Neutrophil (primary cell): Measurements from ENCODE around the gene C1QTNF5.
A peak's percentile ranks its signal among the peaks of the same experiment; 100 is the strongest.
"Not testable (repeated sequence)": the region's sequence is repeated elsewhere in the genome, so short reads cannot be mapped to it uniquely, and the experiment has no call there.

Experiments
- H3K27ac ChIP-seq: fragments of 200-600 bp; sonication (generic); 2 replicates; pipeline ENCODE4 v1.5.1; 2016; ENCODE audit warnings: mild to moderate bottlenecking, moderate library complexity
- H3K27me3 ChIP-seq: fragments of 200-600 bp; sonication (generic); 2 replicates; pipeline ENCODE4 v1.6.0; 2016; ENCODE audit warnings: mild to moderate bottlenecking
- H3K36me3 ChIP-seq: fragments of 200-600 bp; sonication (generic); 2 replicates; pipeline ENCODE4 v1.5.1; 2017
- H3K4me1 ChIP-seq, 2 experiments: fragments of 200-600 bp in 1 of 2; sonication (generic) in 1 of 2; 1 replicate in 1 of 2; 2 replicates in 1 of 2; pipeline versions ENCODE4 v1.5.1 to v1.6.1; 2013 to 2016; ENCODE audit warnings: low read depth in 1 of 2, low read length in 1 of 2, mild to moderate bottlenecking in 1 of 2, moderate library complexity in 1 of 2; ENCODE audit not compliant: control insufficient read depth in 1 of 2, insufficient read depth in 1 of 2
- H3K4me3 ChIP-seq, 2 experiments: fragments of 200-600 bp in 1 of 2; sonication (generic) in 1 of 2; 1 replicate in 1 of 2; 2 replicates in 1 of 2; pipeline ENCODE4 v1.5.1; 2013 to 2016; ENCODE audit warnings: low read depth in 1 of 2, low read length in 1 of 2, mild to moderate bottlenecking in 1 of 2, moderate library complexity in 1 of 2
- H3K9me3 ChIP-seq: fragments of 200-600 bp; sonication (generic); 2 replicates; pipeline ENCODE4 v1.5.1; 2016
- TF ChIP-seq, protein P1 (sequence below): fragments of 200-600 bp; sonication (generic); IDR thresholded peaks from 2 replicates; pipeline ENCODE4 v1.5.1; 2016; ENCODE audit warnings: antibody characterized with exemption

Gene C1QTNF5, protein sequence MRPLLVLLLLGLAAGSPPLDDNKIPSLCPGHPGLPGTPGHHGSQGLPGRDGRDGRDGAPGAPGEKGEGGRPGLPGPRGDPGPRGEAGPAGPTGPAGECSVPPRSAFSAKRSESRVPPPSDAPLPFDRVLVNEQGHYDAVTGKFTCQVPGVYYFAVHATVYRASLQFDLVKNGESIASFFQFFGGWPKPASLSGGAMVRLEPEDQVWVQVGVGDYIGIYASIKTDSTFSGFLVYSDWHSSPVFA

DNA sequence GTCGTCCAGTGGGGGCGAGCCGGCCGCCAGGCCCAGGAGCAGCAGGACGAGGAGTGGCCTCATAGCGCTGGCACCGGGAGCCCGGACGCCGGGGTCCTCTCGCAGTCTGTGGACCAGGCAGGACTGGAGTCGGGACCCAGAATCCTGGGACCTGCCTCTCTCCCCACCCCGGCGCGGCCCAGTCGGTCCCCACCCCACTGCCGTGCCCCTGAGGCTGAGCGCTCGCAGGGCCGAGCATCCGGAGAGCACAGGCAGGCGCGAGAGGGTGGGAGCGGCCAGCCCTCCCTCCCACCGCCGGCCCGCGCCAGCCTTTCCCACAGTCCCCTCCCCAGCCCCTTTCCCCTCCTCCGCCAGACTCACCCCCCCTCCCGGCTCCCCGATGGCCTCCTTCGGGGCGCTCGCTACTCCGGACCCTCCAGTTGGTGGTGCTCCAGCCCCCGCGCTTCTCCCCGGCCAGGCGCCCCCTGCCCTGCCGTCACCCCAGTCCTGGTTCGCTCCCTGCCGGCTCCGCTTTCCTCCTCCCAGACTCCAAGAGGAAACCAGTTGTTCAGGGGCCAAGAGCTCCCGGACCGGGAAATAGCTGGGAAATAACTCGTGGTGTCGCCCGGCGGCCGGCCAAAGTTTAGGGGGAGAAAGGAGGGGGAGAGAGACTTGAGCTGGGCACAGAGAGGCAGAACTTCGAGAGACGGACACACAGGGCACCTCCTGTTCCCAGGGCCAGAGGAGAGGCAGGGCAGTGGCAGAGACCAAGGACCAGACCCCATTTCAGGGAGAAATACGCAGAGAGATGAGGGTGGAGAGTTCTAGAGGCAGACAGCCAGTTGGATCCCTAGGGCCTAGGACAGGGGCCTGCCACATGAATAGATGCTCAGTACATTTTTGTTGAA lies at the start of gene C1QTNF5:
TSS of gene C1QTNF5 (minus strand) at position 549 of the 887 bp plus-strand sequence. CDS start at position 63, 486 bp downstream.
- H3K27ac ChIP-seq = no peak within 1 kb of the TSS
- no peaks in the 10 kb centered on the region for H3K9me3 ChIP-seq
- H3K4me1 ChIP-seq = peaks cover 14 to 25% of the 10 kb centered on the region in 2 experiments
- TF ChIP-seq, protein P1, sequence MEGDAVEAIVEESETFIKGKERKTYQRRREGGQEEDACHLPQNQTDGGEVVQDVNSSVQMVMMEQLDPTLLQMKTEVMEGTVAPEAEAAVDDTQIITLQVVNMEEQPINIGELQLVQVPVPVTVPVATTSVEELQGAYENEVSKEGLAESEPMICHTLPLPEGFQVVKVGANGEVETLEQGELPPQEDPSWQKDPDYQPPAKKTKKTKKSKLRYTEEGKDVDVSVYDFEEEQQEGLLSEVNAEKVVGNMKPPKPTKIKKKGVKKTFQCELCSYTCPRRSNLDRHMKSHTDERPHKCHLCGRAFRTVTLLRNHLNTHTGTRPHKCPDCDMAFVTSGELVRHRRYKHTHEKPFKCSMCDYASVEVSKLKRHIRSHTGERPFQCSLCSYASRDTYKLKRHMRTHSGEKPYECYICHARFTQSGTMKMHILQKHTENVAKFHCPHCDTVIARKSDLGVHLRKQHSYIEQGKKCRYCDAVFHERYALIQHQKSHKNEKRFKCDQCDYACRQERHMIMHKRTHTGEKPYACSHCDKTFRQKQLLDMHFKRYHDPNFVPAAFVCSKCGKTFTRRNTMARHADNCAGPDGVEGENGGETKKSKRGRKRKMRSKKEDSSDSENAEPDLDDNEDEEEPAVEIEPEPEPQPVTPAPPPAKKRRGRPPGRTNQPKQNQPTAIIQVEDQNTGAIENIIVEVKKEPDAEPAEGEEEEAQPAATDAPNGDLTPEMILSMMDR = no peak
- H3K27me3 ChIP-seq = peaks cover 73% of the 10 kb centered on the region
- peak within 1 kb of the TSS; percentile 17 to 29 for H3K4me3 ChIP-seq
- no peaks in the 10 kb centered on the region for H3K36me3 ChIP-seq

DNA sequence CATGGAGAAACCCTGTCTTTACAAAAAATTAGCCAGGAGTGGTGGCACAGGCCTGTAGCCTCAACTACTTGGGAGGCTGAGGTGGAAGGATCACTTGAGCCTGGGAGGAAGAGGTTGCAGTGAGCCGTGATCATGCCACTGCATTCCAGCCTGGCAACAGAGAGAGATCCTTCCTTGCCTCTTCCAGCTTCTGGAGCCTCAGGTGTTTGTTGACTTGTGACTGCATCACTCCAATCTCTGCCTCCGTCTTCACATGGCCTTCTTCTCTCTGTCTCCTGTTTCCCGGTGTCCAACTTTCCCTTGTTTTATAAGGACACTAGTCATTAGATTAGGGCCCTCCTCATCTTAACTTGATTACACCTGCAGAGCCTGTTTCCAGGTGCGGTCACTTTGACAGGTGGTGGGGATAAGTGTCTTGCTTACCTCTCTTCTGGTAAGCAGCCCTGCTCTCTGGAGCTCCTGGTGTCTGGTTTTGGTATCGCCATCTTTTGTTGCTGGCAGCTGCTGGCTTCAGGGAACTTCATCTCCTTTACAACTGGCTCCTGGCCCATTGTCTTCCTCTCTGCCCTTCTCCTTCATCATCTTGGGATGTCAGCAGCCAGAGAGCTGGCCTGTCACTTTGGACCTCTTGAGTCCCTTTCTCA lies 49.0 kb upstream of the C1QTNF5 start:
- H3K36me3 ChIP-seq = no peaks in the 10 kb centered on the region
- TF ChIP-seq, protein P1 = no peak

DNA sequence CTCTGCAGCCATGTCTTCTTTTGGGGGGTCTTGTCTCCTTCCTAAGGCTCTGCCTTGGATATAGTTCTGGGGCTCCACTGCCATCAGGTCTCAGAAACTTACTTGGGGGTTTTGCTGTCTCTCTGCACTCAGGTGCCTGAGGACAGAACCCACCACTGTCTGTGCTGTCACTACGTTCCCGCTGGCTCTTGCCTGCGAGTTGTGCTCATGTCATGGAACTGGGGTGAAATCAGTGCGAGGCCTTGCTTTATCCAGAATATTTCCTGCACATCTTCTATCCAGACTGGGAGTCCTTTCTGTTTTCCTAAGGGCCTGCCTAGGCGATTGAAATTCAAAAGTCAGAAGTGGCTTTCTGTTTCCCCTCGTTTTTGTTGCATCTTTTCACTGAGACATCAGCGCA lies 47.4 kb upstream of the C1QTNF5 start:
- TF ChIP-seq, protein P1 = no peak
- no peaks in the 10 kb centered on the region for H3K4me1 ChIP-seq
- H3K9me3 ChIP-seq = no peaks in the 10 kb centered on the region
- H3K27me3 ChIP-seq = peaks cover 38% of the 10 kb centered on the region
- no peak overlapping the region for H3K4me3 ChIP-seq
- no peaks in the 10 kb centered on the region for H3K36me3 ChIP-seq
- H3K27ac ChIP-seq = no peak overlapping the region

More for the DNA sequence above, 49.0 kb upstream of the C1QTNF5 start:
- peaks cover 38% of the 10 kb centered on the region for H3K27me3 ChIP-seq
- H3K27ac ChIP-seq = no peak overlapping the region
- H3K4me1 ChIP-seq = no peaks in the 10 kb centered on the region
- no peaks in the 10 kb centered on the region for H3K9me3 ChIP-seq
- H3K4me3 ChIP-seq = no peak overlapping the region

DNA sequence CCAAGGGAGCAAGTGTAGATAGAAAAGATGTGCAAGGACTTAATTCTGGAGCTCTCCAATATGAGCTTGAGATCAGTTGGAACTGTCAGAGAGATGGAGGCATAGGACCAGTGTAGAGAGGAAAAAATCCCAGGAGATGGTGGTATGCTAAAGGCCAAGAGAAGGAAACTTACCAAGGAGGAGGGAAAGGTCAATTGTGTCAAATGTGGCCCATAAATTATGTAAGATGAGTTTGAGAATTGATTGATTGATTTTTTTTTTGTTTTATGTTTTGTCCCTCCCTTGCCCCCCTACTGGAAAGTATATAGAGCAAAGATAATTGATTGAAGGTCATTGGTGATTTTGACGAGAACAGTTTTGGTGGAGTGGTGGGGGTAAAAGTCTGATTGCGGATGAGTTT lies 43.6 kb upstream of the C1QTNF5 start:
- Histone ChIP-seq H3K9me3 (no peaks in the 10 kb centered on the region), H3K4me3 (no peak overlapping the region), H3K36me3 (no peaks in the 10 kb centered on the region), H3K4me1 (peaks cover 14 to 15% of the 10 kb centered on the region in 2 experiments), H3K27ac (no peak overlapping the region), H3K27me3 (peaks cover 65% of the 10 kb centered on the region)
- TF ChIP-seq, protein P1 = no peak

DNA sequence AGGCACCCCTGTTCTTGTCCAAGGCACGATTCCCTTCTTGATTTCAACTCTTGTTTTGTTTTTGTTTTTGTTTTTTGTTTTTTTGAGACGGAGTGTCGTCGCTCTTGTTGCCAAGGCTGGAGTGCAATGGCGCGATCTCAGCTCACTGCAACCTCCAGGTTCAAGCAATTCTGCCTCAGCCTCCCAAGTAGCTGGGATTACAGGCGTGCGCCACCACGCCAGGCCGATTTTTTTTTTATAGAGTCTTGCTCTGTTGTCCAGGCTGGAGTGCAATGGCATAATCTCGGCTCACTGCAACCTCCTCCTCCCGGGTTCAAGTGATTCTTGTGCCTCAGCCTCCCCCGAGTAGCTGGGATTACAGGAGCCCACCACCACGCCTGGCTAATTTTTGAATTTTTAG lies 41.8 kb upstream of the C1QTNF5 start:
- not testable (repeated sequence) for H3K9me3 ChIP-seq, H3K4me3 ChIP-seq, H3K27ac ChIP-seq, H3K36me3 ChIP-seq
- Histone ChIP-seq H3K27me3 (peaks cover 67% of the 10 kb centered on the region), H3K4me1 (peaks cover 14 to 15% of the 10 kb centered on the region in 2 experiments)
